ENCODE results near the gene OR52I2. TPM values are rescaled to one million over a fixed set of nuclear protein-coding genes. Genes with fewer than 3 reads are reported as not detected.
A peak's percentile ranks its signal among the peaks of the same experiment; 100 is the strongest.

Gene OR52I2
- total RNA-seq, result not detected in 3 replicates

GRCh38 chr11:4581443-4581842 is at the start of gene OR52I2:
Gene OR52I2, plus strand, starts transcription at chr11:4581743.
- no peak within 1 kb of the TSS for H3K4me3 Mint-ChIP-seq
- H3K9me3 Mint-ChIP-seq, result no peaks in the 10 kb centered on the region
- DNase-seq (ENCODE audit: low spot score in 2 of 2, unreplicated experiment in 2 of 2), result no peak
- H3K27ac Mint-ChIP-seq, result no peak within 1 kb of the TSS
- H3K4me1 Mint-ChIP-seq, result peaks cover 2% of the 10 kb centered on the region
- TF ChIP-seq CTCF (IDR thresholded peaks at IDR 0.05; ENCODE audit: unreplicated experiment), result no peak
- H3K36me3 Mint-ChIP-seq, result no peaks in the 10 kb centered on the region
- peaks cover 20% of the 10 kb centered on the region for H3K27me3 Mint-ChIP-seq (ENCODE audit: low read depth)

- H3K27me3 Mint-ChIP-seq (ENCODE audit: low read depth), result peaks cover 5% of the 10 kb centered on the region
- H3K9me3 Mint-ChIP-seq, result no peaks in the 10 kb centered on the region
- peak; percentile 61 for TF ChIP-seq CTCF (IDR thresholded peaks at IDR 0.05; ENCODE audit: unreplicated experiment)
- DNase-seq (ENCODE audit: low spot score in 2 of 2, unreplicated experiment in 2 of 2), result peak in 1 of 2 experiments; percentile 68
- no peaks in the 10 kb centered on the region for H3K36me3 Mint-ChIP-seq
- no peaks in the 10 kb centered on the region for H3K4me1 Mint-ChIP-seq
- H3K4me3 Mint-ChIP-seq, result no peak overlapping the region
- H3K27ac Mint-ChIP-seq, result no peak overlapping the region
Observed at GRCh38 chr11:4539603-4540219, 41.8 kb upstream of the OR52I2 start.

GRCh38 chr11:4541071-4541470 is 40.5 kb upstream of the OR52I2 start:
- no peaks in the 10 kb centered on the region for H3K4me1 Mint-ChIP-seq
- H3K36me3 Mint-ChIP-seq, result no peaks in the 10 kb centered on the region
- no peak for DNase-seq (ENCODE audit: low spot score in 2 of 2, unreplicated experiment in 2 of 2)
- no peak overlapping the region for H3K4me3 Mint-ChIP-seq
- TF ChIP-seq CTCF (IDR thresholded peaks at IDR 0.05; ENCODE audit: unreplicated experiment), result no peak
- H3K9me3 Mint-ChIP-seq, result no peaks in the 10 kb centered on the region
- peaks cover 3% of the 10 kb centered on the region for H3K27me3 Mint-ChIP-seq (ENCODE audit: low read depth)
- no peak overlapping the region for H3K27ac Mint-ChIP-seq

- DNase-seq (ENCODE audit: low spot score in 2 of 2, unreplicated experiment in 2 of 2), result no peak
- Mint-ChIP-seq H3K4me3 (no peak overlapping the region), H3K36me3 (no peaks in the 10 kb centered on the region), H3K4me1 (no peaks in the 10 kb centered on the region), H3K27ac (no peak overlapping the region), H3K9me3 (no peaks in the 10 kb centered on the region), H3K27me3 (ENCODE audit: low read depth) (peaks cover 3% of the 10 kb centered on the region)
- TF ChIP-seq CTCF (IDR thresholded peaks at IDR 0.05; ENCODE audit: unreplicated experiment), result no peak
Observed at GRCh38 chr11:4543561-4543960, 38.0 kb upstream of the OR52I2 start.

GRCh38 chr11:4544891-4545290 is 36.7 kb upstream of the OR52I2 start, which contains the start of gene OR52M1:
Gene OR52M1, plus strand, starts transcription at chr11:4545191. Its CDS starts 0 bp downstream, at chr11:4545191.
- no peak for TF ChIP-seq CTCF (IDR thresholded peaks at IDR 0.05; ENCODE audit: unreplicated experiment)
- Mint-ChIP-seq H3K27me3 (ENCODE audit: low read depth) (peaks cover 3% of the 10 kb centered on the region), H3K4me1 (no peaks in the 10 kb centered on the region), H3K36me3 (no peaks in the 10 kb centered on the region), H3K27ac (no peak within 1 kb of the TSS), H3K9me3 (peaks cover 8% of the 10 kb centered on the region), H3K4me3 (no peak within 1 kb of the TSS)
- DNase-seq (ENCODE audit: low spot score in 2 of 2, unreplicated experiment in 2 of 2), result no peak
